Neuronal stem cell (in vitro differentiated cells): Measurements from ENCODE around the gene CERS1.

Source experiments
- DNase-seq: peaks from one replicate; pipeline ENCODE4 v3.0.0-alpha.2; 2013; ENCODE audit warnings: low spot score
- H2AFZ ChIP-seq: one replicate; pipeline ENCODE4 v1.6.1; 2013; ENCODE audit warnings: mild to moderate bottlenecking, low read length, inconsistent platforms
- H2AK5ac ChIP-seq: 2 replicates; pipeline ENCODE4 v1.6.1; 2013; ENCODE audit warnings: low read depth, mild to moderate bottlenecking, inconsistent platforms, low read length, moderate library complexity, mixed read lengths
- H2BK120ac ChIP-seq: 2 replicates; pipeline ENCODE4 v1.6.1; 2013; ENCODE audit warnings: low read depth, mild to moderate bottlenecking, inconsistent platforms, low read length, moderate library complexity, mixed read lengths
- H2BK12ac ChIP-seq: one replicate; pipeline ENCODE4 v1.6.1; 2013; ENCODE audit warnings: low read length, inconsistent platforms
- H2BK15ac ChIP-seq: 2 replicates; pipeline ENCODE4 v1.6.1; 2013; ENCODE audit warnings: mild to moderate bottlenecking, low read length, inconsistent platforms, mixed read lengths
- H2BK5ac ChIP-seq: one replicate; pipeline ENCODE4 v1.6.1; 2013; ENCODE audit warnings: inconsistent platforms, mild to moderate bottlenecking, low read length, moderate library complexity
- H3K14ac ChIP-seq: one replicate; pipeline ENCODE4 v1.6.1; 2013; ENCODE audit warnings: low read length, inconsistent platforms
- H3K18ac ChIP-seq: 2 replicates; pipeline ENCODE4 v1.6.1; 2013; ENCODE audit warnings: low read length, inconsistent platforms
- H3K23ac ChIP-seq: 2 replicates; pipeline ENCODE4 v1.6.1; 2013; ENCODE audit warnings: low read depth, mild to moderate bottlenecking, mixed read lengths, low read length, inconsistent platforms; ENCODE audit not compliant: poor library complexity
- H3K27ac ChIP-seq: replicated peaks from 3 replicates; pipeline ENCODE4 v1.5.1; 2013; ENCODE audit warnings: low read length, inconsistent platforms
- H3K27me3 ChIP-seq, 3 experiments: 2 replicates each; pipeline ENCODE4 v1.6.1; 2013; ENCODE audit warnings: low read length in 3 of 3, mild to moderate bottlenecking in 2 of 3, inconsistent platforms in 1 of 3, low read depth in 1 of 3, mixed read lengths in 1 of 3, moderate library complexity in 1 of 3; ENCODE audit not compliant: control insufficient read depth in 3 of 3, insufficient read depth in 3 of 3
- H3K36me3 ChIP-seq, 2 donors: replicated peaks in 1 of 2; 2 replicates each; pipeline ENCODE4 v1.6.1; 2013; ENCODE audit warnings: low read length in 2 of 2; ENCODE audit not compliant: control insufficient read depth in 2 of 2, insufficient read depth in 2 of 2
- H3K4ac ChIP-seq: 2 replicates; pipeline ENCODE4 v1.6.1; 2013; ENCODE audit warnings: inconsistent platforms, mild to moderate bottlenecking, low read length, moderate library complexity
- H3K4me1 ChIP-seq, 2 donors: 1 replicate in 1 of 2; 2 replicates in 1 of 2; pipeline ENCODE4 v1.6.1; 2013; ENCODE audit warnings: low read length in 2 of 2, low read depth in 1 of 2; ENCODE audit not compliant: control insufficient read depth in 2 of 2, insufficient read depth in 1 of 2
- H3K4me2 ChIP-seq: one replicate; pipeline ENCODE4 v1.6.1; 2013; ENCODE audit warnings: mild to moderate bottlenecking, low read length, inconsistent platforms; ENCODE audit not compliant: insufficient read depth, poor library complexity, severe bottlenecking
- H3K4me3 ChIP-seq, 2 donors: 2 replicates each; pipeline ENCODE4 v1.5.1; 2013; ENCODE audit warnings: low read length in 2 of 2, mild to moderate bottlenecking in 2 of 2, inconsistent platforms in 1 of 2, moderate library complexity in 1 of 2
- H3K79me1 ChIP-seq: one replicate; pipeline ENCODE4 v1.6.1; 2013; ENCODE audit warnings: low read depth, mild to moderate bottlenecking, inconsistent platforms, low read length, moderate library complexity
- H3K9ac ChIP-seq: one replicate; pipeline ENCODE4 v1.6.1; 2013; ENCODE audit warnings: mild to moderate bottlenecking, low read depth, low read length, inconsistent platforms; ENCODE audit not compliant: poor library complexity
- H3K9me3 ChIP-seq, 2 donors: replicated peaks in 1 of 2; 2 replicates each; pipeline versions ENCODE3 to v1.6.1; 2013; ENCODE audit warnings: low read length in 2 of 2, mild to moderate bottlenecking in 2 of 2, inconsistent platforms in 1 of 2, low read depth in 1 of 2, mixed read lengths in 1 of 2, moderate library complexity in 1 of 2; ENCODE audit not compliant: control insufficient read depth in 2 of 2, insufficient read depth in 1 of 2
- H4K8ac ChIP-seq: one replicate; pipeline ENCODE4 v1.6.1; 2013; ENCODE audit warnings: low read depth, mild to moderate bottlenecking, inconsistent platforms, low read length, moderate library complexity
- H4K91ac ChIP-seq: one replicate; pipeline ENCODE4 v1.6.1; 2013; ENCODE audit warnings: low read length, low read depth, mild to moderate bottlenecking, inconsistent platforms; ENCODE audit not compliant: poor library complexity
- WGBS, 2 donors: extraction: QIAGEN DNeasy Blood & Tissue Kit; methylation state at CpG; one replicate each; pipeline ENCODE4 v1.1.7; 2013; ENCODE audit warnings: missing lambda C conversion rate in 2 of 2, mixed read lengths in 1 of 2; ENCODE audit not compliant: insufficient read length in 2 of 2, insufficient replicate concordance in 1 of 2; ENCODE audit errors: extremely low coverage in 2 of 2; 5-methylcytosine and 5-hydroxymethylcytosine counted together

CERS1 gene

DNA sequence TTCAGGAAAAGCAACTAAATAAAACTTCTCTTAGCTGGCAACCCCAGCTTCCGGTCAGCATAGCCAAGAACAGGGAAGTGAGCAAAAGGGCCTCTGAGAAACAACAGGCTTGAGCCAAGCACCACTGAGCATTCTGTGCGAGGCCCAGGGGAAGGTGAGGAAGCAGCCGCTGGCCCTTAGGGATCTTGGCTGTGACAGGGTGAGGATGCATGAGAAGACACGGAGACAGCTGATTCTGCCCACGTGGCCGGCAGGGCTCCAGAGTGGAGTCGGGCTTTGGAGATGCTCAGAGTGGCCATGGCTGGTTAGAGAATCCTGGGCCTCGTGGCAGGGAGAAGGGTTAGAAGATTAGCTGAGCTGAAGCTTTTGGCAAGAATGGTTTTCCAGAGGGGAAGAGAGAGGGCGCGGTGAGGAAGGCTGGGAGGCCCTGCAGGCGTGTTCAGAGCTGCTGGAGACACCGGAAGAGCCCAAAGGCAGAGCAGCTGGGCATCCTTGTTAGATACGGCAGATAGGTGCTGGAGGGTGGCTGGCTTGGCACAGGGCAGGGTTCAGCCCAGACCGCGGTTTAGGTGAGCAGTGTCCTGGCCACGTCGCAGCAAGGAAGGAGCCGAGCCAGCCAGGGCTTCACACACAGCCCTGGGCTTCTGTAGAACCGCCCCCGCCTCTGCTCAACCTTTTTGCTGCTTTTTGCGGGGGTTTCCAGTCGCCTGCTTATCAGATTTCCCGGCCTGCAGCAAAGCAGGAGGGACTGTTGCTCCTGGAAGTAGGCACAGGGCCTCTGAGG, 46.9 kb downstream of the CERS1 start:
- Histone ChIP-seq H3K9ac (peak overlapping the region; percentile 70), H3K27me3 (no peaks in the 10 kb centered on the region), H2BK12ac (no peak overlapping the region), H3K4me2 (no peak overlapping the region), H3K9me3 (no peaks in the 10 kb centered on the region), H3K14ac (peak overlapping the region; percentile 17), H2BK15ac (no peak overlapping the region), H3K4me1 (no peaks in the 10 kb centered on the region), H3K23ac (peak overlapping the region; percentile 55), H3K27ac (no peak overlapping the region), H2AFZ (no peak overlapping the region), H2BK5ac (peak overlapping the region; percentile 66), H3K79me1 (peaks cover 27% of the 10 kb centered on the region), H3K18ac (no peak overlapping the region), H3K4ac (no peak overlapping the region), H2AK5ac (no peak overlapping the region), H3K4me3 (no peak overlapping the region), H4K91ac (no peak overlapping the region), H2BK120ac (no peak overlapping the region), H3K36me3 (peaks cover 50 to 72% of the 10 kb centered on the region in 2 donors), H4K8ac (no peak overlapping the region)
- WGBS, 2 donors = no CpG with 5 or more reads among the region's 23 CpGs
- no peak for DNase-seq

DNA sequence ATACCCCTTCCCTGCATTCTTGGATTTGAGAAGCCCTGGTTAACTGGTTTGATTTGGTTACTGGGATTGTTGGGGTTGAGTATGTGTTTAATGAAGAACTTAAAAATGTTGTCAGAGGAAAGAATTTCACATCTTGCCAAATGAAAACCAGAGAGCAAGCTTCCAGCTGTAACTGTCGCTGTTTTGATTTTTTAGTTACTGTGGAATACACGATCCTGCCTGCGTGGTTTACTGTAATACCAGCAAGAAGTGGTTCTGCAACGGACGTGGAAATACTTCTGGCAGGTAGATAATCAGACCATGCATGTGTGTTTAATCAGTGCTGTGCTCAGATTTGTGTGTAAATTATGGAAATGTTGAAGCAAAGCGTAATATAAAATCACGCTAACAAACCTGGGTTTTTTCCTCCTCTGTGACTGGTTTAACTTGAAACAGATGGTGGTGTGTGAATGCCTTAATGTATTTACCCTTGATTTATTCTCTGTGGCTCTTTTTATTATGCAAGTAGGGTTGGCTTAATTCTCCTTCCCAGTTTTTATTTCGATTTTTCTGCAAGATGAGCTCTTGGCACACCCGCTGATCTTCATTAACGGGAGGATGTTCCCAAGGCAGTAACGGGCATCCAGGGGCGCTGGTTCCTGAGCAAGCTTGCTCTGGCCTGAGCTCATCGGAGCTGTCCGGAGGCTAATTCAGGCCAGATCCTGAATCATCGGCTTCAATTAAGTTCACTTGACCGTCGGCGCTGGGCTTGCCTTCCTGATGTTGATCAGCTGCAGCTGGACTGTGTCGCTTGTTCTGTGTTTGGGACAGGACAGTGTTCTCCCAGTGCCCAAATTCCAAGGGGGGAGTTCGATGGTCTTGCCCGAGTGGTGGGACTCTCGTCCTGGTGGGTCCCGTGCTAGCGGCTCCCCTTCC, 48.2 kb downstream of the CERS1 start:
- peaks cover 0 to 1% of the 10 kb centered on the region in 2 donors for H3K4me1 ChIP-seq
- H3K4me3 ChIP-seq = peak overlapping the region in 1 of 2 donors; percentile 32
- no peak overlapping the region for H3K18ac ChIP-seq
- DNase-seq = no peak
- H3K79me1 ChIP-seq = peaks cover 29% of the 10 kb centered on the region
- H3K36me3 ChIP-seq = peaks cover 38 to 60% of the 10 kb centered on the region in 2 donors
- H3K4me2 ChIP-seq = no peak overlapping the region
- H4K8ac ChIP-seq = no peak overlapping the region
- no peak overlapping the region for H3K4ac ChIP-seq
- no peak overlapping the region for H2AK5ac ChIP-seq
- no peak overlapping the region for H2BK120ac ChIP-seq
- no CpG with 5 or more reads among the region's 24 CpGs for WGBS, 2 donors
- H3K14ac ChIP-seq = no peak overlapping the region
- no peak overlapping the region for H2BK15ac ChIP-seq
- H2BK5ac ChIP-seq = no peak overlapping the region
- H3K23ac ChIP-seq = no peak overlapping the region
- H2AFZ ChIP-seq = no peak overlapping the region
- no peak overlapping the region for H3K9ac ChIP-seq
- no peaks in the 10 kb centered on the region for H3K9me3 ChIP-seq
- no peak overlapping the region for H4K91ac ChIP-seq
- no peaks in the 10 kb centered on the region for H3K27me3 ChIP-seq
- H3K27ac ChIP-seq = no peak overlapping the region
- H2BK12ac ChIP-seq = no peak overlapping the region

DNA sequence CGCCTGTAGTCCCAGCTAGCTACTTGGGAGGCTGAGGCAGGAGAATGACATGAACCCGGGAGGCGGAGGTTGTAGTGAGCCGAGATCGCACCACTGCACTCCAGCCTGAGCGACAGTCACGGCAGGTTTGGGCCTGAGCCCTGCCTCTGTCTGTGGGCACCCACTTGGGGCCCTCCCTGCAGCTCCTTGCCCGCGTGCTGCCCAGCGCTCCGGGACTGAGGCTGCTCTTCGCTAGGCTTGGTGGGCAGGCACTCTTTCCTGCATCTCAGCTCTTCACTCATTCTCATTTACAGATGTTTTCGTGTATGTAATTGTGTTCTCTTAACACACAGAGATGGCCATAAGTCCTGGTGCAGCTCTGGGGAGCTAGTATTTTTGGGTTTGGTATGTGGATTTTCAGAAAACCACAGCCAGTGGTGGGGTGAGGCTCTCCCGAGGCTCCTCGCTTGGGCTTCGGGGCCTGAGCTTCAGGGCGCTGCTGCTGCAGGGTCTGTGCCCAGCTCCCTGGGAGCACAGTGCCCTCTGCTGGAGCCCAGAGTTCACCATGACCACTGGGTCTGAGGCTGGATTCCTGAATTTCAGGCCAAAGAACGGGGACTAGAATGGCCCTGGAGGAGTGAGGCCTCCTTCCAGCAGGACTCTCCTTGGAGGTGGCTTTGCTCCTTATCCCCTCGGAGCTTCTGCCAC, 49.0 kb downstream of the CERS1 start:
- peaks cover 0 to 1% of the 10 kb centered on the region in 2 donors for H3K4me1 ChIP-seq
- peaks cover 33 to 52% of the 10 kb centered on the region in 2 donors for H3K36me3 ChIP-seq
- H2BK5ac ChIP-seq = no peak overlapping the region
- no peak overlapping the region for H2AK5ac ChIP-seq
- no peak overlapping the region for H2BK12ac ChIP-seq
- H3K4ac ChIP-seq = no peak overlapping the region
- no peak overlapping the region for H3K18ac ChIP-seq
- H2BK15ac ChIP-seq = no peak overlapping the region
- no peak overlapping the region for H3K4me2 ChIP-seq
- H3K9ac ChIP-seq = peak overlapping the region; percentile 57
- H2BK120ac ChIP-seq = no peak overlapping the region
- H3K79me1 ChIP-seq = peaks cover 29% of the 10 kb centered on the region
- no peak overlapping the region for H3K23ac ChIP-seq
- no peaks in the 10 kb centered on the region for H3K9me3 ChIP-seq
- no peak overlapping the region for H4K91ac ChIP-seq
- no peak overlapping the region for H2AFZ ChIP-seq
- H3K27ac ChIP-seq = no peak overlapping the region
- DNase-seq = peak; percentile 69
- peak overlapping the region; percentile 47 for H3K14ac ChIP-seq
- no peak overlapping the region for H3K4me3 ChIP-seq
- H3K27me3 ChIP-seq = no peaks in the 10 kb centered on the region
- H4K8ac ChIP-seq = no peak overlapping the region
- WGBS, 2 donors = no CpG with 5 or more reads among the region's 19 CpGs
